BJ (cell line): Measurements from ENCODE around the gene TTC23. TPM values are rescaled to one million over a fixed set of nuclear protein-coding genes. Genes with fewer than 3 reads are reported as not detected.

Source experiments
- CTCF ChIA-PET: fragments of 350-600 bp; formaldehyde crosslinking; extraction: SDS; loops from one replicate; lab custom pipeline; 2021; ENCODE audit warnings: antibody characterized with exemption, inconsistent platforms; lab: Yijun Ruan, JAX
- POLR2A ChIA-PET: fragments of 300-600 bp; sonication (Branson Sonifier 250); formaldehyde crosslinking; extraction: SDS; loops from one replicate; lab custom pipeline; 2021; ENCODE audit warnings: antibody characterized with exemption; lab: Charles Lee
- DNase-seq: peaks from one replicate; pipeline ENCODE4 v3.0.0-alpha.2; 2011; ENCODE audit warnings: low read depth
- H3K27me3 ChIP-seq: 2 replicates; pipeline ENCODE4 v1.6.0; 2011; ENCODE audit warnings: low read length; ENCODE audit not compliant: control insufficient read depth, insufficient read depth
- H3K36me3 ChIP-seq: 2 replicates; pipeline ENCODE4 v1.5.1; 2011; ENCODE audit warnings: low read length; ENCODE audit not compliant: control insufficient read depth, insufficient read depth
- H3K4me3 ChIP-seq: 2 replicates; pipeline ENCODE4 v1.5.1; 2011; ENCODE audit warnings: low read depth, mild to moderate bottlenecking, control low read depth, low read length
- CTCF ChIP-seq: IDR thresholded peaks from 2 replicates; pipeline ENCODE4 v1.5.1; 2011; ENCODE audit warnings: low read depth, mild to moderate bottlenecking, control low read depth, inconsistent platforms, low read length, moderate library complexity; ENCODE audit not compliant: insufficient read depth
- polyA plus RNA-seq: library from polyadenylated mRNA; depleted of rRNA; stranded (reverse); fragments of >200 nt; gene quantifications from 2 replicates; pipeline ENCODE4 v1.2.3, GENCODE V29; 2011

Gene TTC23
- polyA plus RNA-seq, 1 experiment, result 3.6 TPM

- no peaks in the 10 kb centered on the region for H3K27me3 ChIP-seq
- no peak for DNase-seq
- CTCF ChIA-PET, result interaction anchor here (1.1 kb wide), 2 partner anchors 11 to 29 kb away, joined by 3 to 5 read pairs; no protein-coding TSS in a partner anchor
- H3K4me3 ChIP-seq, result no peak overlapping the region
- no peak for TF ChIP-seq CTCF
- no peaks in the 10 kb centered on the region; the same call in 1 of the 2 replicates for H3K36me3 ChIP-seq
- POLR2A ChIA-PET, result no interaction called here
Measured at GRCh38 chr15:99130314-99130713, 119.1 kb downstream of the TTC23 start.

GRCh38 chr15:99129644-99130043 lies 119.7 kb downstream of the TTC23 start:
- no peak for TF ChIP-seq CTCF
- Histone ChIP-seq H3K27me3 (no peaks in the 10 kb centered on the region), H3K36me3 (no peaks in the 10 kb centered on the region; the same call in 1 of the 2 replicates), H3K4me3 (no peak overlapping the region)
- ChIA-PET CTCF (no interaction called here), POLR2A (no interaction called here)
- DNase-seq, result no peak

GRCh38 chr15:99128411-99128810 lies 121.0 kb downstream of the TTC23 start:
- no peak for DNase-seq
- ChIA-PET CTCF (interaction anchor here (0.9 to 1.6 kb wide), 2 partner anchors 23 to 28 kb away, joined by 5 read pairs; partner anchors contain the start of gene SYNM), POLR2A (no interaction called here)
- no peak for TF ChIP-seq CTCF
- Histone ChIP-seq H3K36me3 (no peaks in the 10 kb centered on the region; the same call in 1 of the 2 replicates), H3K4me3 (no peak overlapping the region), H3K27me3 (no peaks in the 10 kb centered on the region)

- no peaks in the 10 kb centered on the region; the same call in 1 of the 2 replicates for H3K36me3 ChIP-seq
- DNase-seq, result no peak
- ChIA-PET CTCF (interaction anchor here (1.6 kb wide), 1 partner anchor 22 kb away, joined by 5 read pairs; the partner anchor contains the start of gene SYNM), POLR2A (no interaction called here)
- H3K4me3 ChIP-seq, result no peak overlapping the region
- no peaks in the 10 kb centered on the region for H3K27me3 ChIP-seq
- TF ChIP-seq CTCF, result no peak
Measured at GRCh38 chr15:99127773-99128172, 121.6 kb downstream of the TTC23 start.

- Histone ChIP-seq H3K4me3 (no peak overlapping the region), H3K27me3 (no peaks in the 10 kb centered on the region), H3K36me3 (no peaks in the 10 kb centered on the region)
- no peak for DNase-seq
- POLR2A ChIA-PET, result no interaction called here
- no peak for TF ChIP-seq CTCF
- CTCF ChIA-PET, result no interaction called here
Measured at GRCh38 chr15:99126930-99127329, 122.5 kb downstream of the TTC23 start.
